HPDE6-E6E7 (cell line): ENCODE data around the gene SNX17.
A peak's percentile ranks its signal among the peaks of the same experiment; 100 is the strongest.
"Not testable (repeated sequence)": the region's sequence is repeated elsewhere in the genome, so short reads cannot be mapped to it uniquely, and the experiment has no call there.

ENCODE experiments used
- DNase-seq: peaks from one replicate; pipeline ENCODE4 v3.0.0; 2011; ENCODE audit warnings: missing footprints; ENCODE audit errors: extremely low spot score

Gene SNX17

DNA sequence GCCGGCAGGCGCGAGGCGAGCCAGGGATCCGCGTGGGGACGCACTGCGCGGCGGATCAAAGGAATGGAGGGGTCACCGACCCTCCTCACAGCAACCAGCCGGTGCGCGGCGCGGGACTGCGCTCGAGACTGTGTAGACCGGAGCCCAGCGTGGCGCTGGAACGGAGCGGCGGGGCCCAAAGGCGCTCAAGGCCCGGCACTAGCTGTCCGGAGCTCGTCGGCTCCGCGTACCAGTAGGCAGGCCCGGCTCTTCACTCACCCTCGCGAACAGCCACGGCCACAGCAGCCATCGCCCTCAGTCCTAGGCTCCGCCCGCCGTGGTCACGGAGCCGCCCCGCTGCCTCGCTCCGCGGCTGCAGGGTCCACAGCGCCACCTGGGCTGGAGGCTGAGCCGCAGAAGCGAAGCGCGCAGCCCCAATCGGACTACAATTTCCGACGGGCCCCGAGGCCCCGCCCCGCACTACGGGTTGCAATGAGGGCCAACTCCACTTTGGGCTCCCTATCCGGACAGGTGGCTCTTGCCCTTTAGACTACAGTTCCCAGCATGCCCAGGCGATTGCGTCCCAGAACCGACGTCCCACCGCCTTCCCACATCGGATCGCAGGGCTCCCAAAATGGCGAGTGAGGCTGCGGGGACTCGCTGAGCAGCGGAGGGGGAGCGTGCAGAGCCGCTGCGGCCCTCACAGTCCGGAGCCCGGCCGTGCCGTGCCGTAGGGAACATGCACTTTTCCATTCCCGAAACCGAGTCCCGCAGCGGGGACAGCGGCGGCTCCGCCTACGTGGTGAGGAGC is at the start of gene SNX17, which contains the start of gene EIF2B4:
Gene SNX17, plus strand, starts transcription at position 591 of the 790 bp plus-strand sequence. Its CDS starts 128 bp downstream, at position 719.
Gene EIF2B4, minus strand, starts transcription at position 313 of the 790 bp plus-strand sequence. Its CDS starts 24 bp downstream, at position 289.
- peak; percentile 98 for DNase-seq

GRCh38 chr2:27320958-27321543 is 49.4 kb upstream of the SNX17 start:
- DNase-seq = peak; percentile 95

- DNase-seq = no peak
These were observed 48.1 kb upstream of the SNX17 start for GRCh38 chr2:27322301-27322765.

DNA sequence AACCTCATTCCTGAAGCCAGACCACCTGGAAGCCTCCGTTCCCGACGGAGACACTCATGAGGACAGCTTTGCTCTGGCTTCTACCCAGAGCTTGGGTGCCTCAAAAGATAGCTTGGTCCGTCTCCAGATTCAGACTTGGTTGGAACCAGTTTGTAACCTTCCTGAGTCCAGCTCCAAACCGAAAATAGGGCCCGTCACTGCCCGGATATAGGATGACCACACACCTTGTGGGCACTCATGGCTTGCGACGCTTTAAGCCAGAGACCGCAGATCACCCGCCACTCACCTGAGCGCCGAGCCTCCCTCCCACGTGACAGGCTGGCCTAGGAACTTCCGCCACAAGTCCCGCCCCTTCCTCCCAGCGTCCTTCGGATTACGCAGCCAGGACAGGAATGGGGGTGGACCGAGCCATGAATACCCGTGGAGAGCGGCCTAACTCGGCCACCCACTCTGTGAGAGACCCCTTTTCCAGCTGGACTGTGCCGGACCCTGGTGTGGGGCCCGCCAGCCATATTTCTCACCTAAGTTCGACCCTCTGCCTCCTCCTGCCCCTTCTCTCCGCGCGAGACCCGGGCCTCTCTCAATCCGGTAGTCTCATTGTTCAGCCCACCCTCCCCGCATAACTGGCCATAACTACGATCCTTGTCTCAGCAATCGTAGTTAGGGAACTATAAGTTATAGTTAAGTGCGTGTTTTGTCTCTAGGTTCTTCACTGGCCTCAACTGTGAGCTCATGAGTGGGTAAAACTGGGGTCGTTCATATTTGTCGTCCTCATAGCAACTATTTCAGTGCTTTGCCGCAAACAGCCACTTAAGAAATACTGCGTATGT is 47.4 kb upstream of the SNX17 start, which contains the start of gene MPV17:
Gene MPV17, minus strand, starts transcription at position 332 of the 830 bp plus-strand sequence. CDS start 580 bp downstream, outside the sequence.
- DNase-seq = peak; percentile 97

DNA sequence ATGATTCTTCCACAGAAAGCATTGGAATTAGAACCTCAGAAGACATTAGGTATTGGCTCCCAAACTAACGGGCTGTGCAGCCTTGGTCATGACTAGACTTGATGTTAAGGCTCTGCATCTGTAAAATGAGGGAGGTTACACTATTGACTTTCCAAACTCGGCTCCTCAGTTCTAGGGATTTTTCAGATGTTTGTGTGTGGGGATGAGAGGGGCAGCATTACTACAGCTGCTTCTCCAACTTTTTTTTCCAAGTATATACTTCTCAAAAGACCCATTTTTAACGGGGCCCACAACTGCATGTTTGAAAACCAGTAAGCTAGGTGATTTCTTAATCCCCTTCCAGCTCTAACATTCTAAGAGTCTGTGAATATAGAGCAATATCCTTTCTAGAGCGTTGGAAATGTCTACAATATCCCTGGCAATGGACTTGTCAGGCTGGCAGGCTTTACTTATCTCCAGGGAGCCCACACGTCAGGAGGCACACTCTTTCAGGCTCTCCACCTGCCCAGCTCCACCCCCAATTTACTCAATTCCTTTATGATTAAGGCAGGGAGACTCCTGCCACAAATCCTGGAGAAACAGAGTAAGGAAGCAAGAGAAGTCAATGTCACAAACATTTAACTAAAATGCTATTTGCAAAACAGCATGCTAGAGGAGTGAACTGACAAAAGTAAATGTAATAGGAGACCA is 46.7 kb upstream of the SNX17 start:
- no peak for DNase-seq

DNA sequence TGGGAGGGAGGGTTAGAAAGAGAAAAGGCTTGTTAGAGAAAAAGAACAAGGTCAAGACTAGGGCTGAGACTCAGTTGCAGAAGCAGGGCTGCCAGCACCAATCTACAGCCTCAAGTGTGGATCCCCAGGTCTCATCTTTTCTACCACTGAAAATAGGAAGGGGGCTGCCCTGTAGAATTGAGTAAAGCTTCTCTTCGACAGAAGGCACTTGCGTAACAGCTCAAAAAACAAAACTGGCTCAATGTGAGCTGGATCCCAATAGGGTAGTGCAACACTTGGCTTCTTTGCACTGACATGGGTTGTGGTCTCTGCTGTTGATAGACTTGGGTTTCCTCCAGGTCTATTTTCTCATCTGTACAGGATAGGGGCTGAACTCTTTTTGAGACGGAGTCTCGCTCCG is 45.7 kb upstream of the SNX17 start:
- no peak for DNase-seq

DNA sequence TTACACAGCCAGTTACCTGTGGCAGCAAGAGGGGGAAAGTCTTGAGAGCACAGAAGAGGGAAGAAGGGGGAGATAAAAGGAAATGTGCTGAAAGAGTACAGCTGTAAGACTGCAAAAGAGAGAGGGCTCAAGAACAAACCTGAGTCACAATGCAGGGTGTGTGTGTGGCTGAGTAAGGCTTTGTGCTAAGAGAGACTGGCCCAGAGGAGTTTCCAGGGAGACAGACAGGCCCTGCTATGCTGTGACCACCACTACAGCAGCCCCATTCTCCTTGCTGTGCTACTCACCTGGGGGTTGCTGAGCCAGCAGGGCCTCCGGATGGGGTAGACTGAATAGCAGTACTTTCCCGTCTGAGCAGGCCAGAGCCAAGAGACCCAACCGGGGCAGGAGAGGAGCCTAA is 35.1 kb upstream of the SNX17 start:
- DNase-seq = no peak

DNA sequence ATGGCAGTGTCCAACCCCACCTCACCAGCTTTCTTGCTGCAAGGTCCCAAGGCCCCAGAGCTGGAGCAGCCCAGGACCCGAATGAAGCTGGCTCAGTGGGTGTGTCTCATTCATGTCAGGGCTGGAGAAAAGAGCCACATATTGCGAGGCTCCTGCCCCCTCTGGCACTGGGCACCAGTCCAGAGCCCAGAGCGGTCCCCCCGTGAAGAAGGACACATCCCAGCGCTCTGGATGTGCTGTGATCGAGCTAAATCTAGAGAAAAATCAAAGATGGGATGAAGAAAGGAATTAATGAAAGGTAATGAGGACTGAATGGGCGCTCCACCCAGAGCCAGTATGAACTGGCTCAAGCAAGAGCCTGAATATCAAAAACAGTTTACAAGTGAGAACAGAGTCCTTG is 34.2 kb upstream of the SNX17 start:
- no peak for DNase-seq

DNA sequence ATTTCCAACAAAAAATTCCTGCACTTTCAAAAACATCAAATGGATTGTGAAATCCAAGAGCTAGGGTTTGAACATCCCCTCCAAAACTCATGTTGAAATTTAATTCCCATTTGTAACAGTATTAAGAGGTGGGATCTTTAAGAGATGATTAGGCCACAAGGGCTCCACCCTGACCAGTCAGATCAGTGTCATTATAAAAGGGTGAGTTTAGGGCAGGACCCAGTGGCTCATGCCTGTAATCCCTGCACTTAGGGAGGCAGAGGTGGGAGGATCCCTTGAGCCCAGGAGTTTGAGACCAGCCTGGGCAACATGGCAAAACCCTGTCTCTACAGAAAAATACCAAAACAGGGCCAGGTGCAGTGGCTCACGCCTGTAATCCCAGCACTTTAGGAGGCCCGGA is 22.8 kb upstream of the SNX17 start:
- no peak for DNase-seq

- DNase-seq = no peak
These were observed 20.2 kb upstream of the SNX17 start for GRCh38 chr2:27350106-27350693.

DNA sequence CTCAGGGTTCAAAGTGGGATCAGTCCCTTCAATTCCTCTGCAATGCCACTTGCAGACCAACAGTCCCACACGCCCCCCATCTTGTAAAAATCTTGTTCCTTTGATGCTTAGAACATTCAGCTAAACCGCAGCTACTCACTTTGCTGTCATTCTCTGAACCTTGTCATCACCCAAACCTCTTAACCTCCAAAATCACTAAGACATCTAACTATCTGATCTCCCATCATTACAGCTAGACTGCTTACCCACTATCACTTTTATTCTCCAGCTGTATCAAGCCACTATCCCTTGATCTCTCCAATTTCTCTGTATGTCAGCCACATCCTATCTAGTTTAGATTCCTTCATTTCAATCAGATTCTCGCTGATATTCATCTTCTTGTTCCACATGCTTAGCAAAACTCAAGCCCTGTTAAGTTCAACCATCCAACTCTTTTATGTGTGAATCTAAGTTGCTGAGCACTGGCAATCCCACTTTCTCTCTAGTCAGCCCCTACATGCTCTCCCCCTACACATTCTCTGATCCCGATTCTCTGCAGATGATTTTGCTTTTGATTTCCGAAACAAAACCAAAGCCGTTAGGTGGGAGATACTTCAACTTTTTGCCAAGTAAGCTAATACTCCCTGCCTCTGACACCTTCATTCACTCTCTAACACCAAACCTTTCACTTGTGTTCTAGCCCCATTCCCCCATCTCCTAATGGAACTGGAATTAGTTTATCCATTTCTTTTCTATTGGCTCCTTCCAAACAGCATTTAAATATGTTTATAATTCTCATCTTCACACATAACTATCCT is 18.4 kb upstream of the SNX17 start:
- DNase-seq = no peak

GRCh38 chr2:27353386-27353761 is 17.0 kb upstream of the SNX17 start:
- not testable (repeated sequence) for DNase-seq

DNA sequence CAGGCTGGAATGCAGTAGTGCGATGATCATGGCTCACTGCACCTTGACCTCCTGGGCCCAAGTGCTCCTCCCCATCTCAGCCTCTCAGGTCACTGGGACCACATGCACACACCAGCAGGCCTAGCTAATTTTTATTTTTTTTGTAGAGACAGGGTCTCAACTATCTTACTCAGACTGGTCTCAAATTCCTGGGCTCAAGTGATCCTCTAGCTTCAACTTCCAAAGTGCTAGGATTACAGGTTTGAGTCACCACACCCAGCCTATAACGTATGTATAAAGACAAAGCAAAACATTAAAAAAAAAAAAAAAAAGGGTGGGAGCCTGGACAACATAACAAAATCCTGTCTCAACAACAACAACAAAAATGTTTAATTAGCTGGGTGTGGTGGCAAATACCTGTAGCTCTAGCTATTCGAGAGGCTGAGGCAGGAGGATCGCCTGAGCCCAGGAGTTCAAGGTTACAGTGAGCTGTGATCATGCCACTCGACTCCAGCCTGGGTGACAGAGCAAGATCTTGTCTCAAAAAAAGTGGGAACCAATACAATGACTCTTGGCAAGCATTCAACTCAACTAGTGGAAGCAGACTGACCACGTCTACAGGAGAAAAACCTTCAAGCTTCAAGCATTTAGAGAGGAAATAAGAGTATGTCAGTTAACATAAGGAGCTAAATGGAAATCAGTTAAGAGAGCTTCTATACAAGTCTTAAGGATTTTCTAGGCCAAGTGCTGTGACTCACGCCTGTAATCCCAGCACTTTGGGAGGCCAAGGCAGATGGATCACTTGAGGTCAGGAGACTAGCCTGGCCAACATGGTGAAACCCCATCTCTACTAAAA is 16.4 kb upstream of the SNX17 start:
- no peak for DNase-seq

- no peak for DNase-seq
These were observed 15.9 kb upstream of the SNX17 start for GRCh38 chr2:27354597-27354927.

DNA sequence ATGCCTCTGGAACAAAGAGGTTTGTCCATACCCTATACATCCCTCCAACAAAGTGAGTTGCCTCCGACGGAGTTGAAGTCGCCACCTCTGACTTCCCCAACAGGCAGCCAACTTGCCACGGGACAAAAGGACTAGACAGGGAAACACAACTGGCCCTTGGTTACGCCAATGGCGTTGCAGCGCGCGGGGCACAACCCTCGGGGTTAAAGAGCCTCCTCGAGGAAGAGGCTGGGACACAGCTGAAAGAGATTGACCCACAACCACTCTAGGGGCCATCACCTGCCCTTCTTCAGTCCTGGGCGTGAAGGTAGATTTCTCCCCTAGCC is 14.4 kb upstream of the SNX17 start:
- peak; percentile 33 for DNase-seq

DNA sequence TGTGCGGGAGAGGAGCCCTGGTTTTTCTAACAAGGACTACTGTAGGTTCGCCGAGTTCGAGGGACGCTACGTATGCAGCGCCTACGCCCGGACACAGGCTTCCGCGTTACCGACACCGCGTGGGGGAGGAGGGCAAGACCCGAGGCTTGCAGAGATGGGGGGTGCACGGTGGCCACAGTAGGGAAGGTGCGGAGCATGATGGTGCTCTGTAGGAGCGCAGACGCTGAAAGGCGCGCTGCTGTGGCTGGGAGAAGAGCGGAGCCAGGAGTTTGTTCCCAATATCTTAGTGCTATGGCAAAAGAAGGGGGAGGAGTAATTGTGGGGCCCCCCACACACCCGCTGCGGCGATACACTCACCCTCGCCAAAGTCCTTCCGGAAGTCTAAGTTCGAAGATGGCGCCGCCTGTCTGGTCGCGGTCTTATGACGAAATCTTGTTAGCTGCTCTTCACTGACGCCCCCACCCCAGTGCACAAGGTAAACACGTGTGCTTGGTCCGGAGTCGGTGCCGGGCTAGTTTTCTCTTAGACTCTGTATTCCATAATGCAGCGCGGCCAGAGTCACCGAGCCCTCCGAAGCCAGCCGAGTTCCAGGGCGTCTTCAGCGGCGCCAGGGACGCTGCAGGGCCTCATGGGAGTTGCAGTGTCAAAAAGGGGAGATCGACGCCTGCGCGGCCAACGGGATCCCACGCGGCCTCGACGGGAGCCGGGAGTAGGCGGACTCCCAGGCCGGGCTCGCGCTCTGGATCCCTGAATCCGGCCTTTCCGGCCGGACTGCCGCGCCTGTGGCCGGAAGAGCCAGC is 13.8 kb upstream of the SNX17 start, which contains the start of gene GTF3C2:
Gene GTF3C2, minus strand, starts transcription at position 383 of the 800 bp plus-strand sequence. CDS start 13,210 bp downstream, outside the sequence.
- peak; percentile 93 for DNase-seq

DNA sequence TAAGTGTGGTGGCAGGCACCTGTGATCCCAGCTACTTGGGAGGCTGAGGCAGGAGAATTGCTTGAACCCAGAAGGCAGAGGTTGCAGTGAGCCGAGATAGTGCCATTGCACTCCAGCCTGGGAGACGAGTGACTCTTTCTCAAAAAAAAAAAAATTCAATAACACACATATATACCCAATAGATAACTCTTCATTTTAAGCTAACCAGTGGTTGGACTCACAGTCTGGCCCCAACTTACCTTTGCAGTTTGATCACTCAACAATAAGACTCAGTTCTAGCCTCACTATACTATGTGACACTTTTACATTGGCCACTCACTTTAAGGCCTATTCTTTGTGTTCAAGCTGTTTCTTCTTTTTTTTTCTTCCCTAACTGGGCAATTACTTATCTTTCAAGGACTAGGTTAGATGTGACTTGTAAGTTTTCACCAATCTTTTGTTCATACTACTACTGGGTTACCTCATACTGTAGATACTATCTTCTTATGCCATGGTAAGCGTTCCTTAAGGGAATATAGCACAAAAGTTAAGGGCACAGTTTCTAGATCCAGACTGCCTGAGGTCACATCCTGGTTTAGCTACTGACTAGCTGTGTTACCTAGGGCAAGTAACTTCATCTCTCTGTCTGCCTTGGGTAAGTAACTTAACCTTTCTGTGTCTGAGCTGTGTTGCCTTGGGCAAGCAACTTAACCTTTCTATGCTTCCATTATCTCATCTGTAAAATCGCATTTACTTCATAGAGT is 7.6 kb upstream of the SNX17 start:
- no peak for DNase-seq

DNA sequence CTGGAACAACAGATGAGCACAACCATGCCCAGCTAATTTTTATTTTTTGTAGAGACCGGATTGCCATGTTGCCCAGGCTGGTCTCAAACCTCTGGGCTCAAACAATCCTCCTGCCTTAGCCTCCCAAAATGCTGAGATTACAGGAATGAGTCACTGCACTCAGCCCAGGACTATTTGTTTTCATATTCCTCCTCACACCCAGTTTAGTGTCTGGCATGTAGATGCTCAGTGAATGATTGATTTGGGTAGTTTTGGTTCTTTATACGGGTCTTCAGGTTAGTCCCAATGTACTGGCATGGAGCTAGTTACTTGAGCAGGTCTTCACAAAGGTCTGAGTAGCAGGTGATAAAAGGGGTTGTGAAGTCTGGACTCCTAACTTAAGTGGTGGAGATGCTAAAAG is 6.5 kb upstream of the SNX17 start:
- DNase-seq = no peak
